HL-60 (cell line): Measurements from ENCODE around the gene ADCY5.

Experiments
- CTCF ChIP-seq: IDR thresholded peaks from one replicate; pipeline ENCODE4 v1.5.1; 2011; ENCODE audit warnings: low read length, control low read depth, inconsistent platforms; ENCODE audit not compliant: insufficient read depth
- GABPA ChIP-seq: IDR thresholded peaks from 2 replicates; pipeline ENCODE4 v1.6.1; 2012; ENCODE audit warnings: low read depth
- SPI1 ChIP-seq: IDR thresholded peaks from 2 replicates; pipeline ENCODE4 v1.6.1; 2012; ENCODE audit warnings: low read depth, mild to moderate bottlenecking, borderline replicate concordance

GRCh38 chr3:123410149-123410515 is 38.8 kb downstream of the ADCY5 start:
- TF ChIP-seq GABPA (no peak), CTCF (no peak), SPI1 (no peak)
